ENCODE measurements around the gene OFD1. TPM values are rescaled to one million over a fixed set of nuclear protein-coding genes. Genes with fewer than 3 reads are reported as not detected.

OFD1 gene
- polyA plus RNA-seq, 2 donors = 19.5 to 47.6 TPM

DNA sequence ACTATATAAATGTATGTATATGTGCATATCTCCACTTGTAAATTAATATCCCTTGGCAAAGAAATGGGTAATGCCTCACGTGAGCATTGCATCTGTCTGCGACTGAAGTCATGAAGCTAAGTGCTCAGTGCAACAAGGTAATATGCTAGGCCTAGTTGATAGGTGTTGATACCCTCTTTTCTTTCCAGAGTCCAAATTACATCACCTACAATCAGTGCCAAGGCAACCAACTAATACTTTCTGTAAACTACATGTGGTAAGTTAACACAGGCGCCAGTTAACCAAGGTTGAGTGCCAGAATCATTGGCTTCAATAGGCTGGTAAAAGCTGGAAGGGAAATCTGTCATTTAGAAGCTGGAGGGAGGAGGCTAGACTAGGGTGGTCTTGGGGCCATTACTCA is 41.3 kb downstream of the OFD1 start:
- Histone ChIP-seq H3K9me3 (ENCODE audit: control insufficient read depth in 2 of 2, insufficient read depth in 1 of 2, low read depth in 1 of 2, low read length in 1 of 2) (no peaks in the 10 kb centered on the region), H3K36me3 (ENCODE audit: control insufficient read depth in 2 of 2, insufficient read depth in 2 of 2, low read length in 1 of 2) (no peaks in the 10 kb centered on the region), H3K27ac (ENCODE audit: low read depth in 2 of 2, low read length in 1 of 2) (no peak overlapping the region), H3K4me3 (ENCODE audit: low read depth in 1 of 2, low read length in 2 of 2) (no peak overlapping the region), H3K4me1 (ENCODE audit: control insufficient read depth in 2 of 2, insufficient read depth in 2 of 2, low read length in 1 of 2) (no peaks in the 10 kb centered on the region), H3K27me3 (ENCODE audit: control insufficient read depth in 1 of 2, insufficient read depth in 2 of 2, low read length in 2 of 2) (no peaks in the 10 kb centered on the region)
- WGBS, 2 donors = 92 to 94% methylated on average over 3 of the region's 3 CpGs

DNA sequence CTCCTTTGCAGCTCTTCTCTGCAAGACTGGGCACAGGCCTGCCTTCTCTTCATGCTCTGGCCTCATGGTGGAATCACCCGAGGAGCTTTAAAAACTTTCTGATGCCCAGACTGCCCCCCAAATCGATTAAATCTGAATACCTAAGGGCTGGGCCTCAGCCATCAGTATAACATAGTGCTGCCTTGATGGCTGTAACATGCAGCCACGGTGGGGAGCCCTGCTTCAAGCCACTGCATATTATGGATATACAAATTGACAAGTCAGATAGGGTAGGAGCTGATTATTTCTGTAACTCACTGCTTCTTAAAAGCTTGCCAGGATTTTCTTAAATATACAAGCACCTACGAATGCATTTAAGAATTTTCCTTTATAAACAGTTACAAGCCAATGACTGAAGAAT is 41.8 kb downstream of the OFD1 start:
- H3K27me3 ChIP-seq (ENCODE audit: control insufficient read depth in 1 of 2, insufficient read depth in 2 of 2, low read length in 2 of 2) = no peaks in the 10 kb centered on the region

DNA sequence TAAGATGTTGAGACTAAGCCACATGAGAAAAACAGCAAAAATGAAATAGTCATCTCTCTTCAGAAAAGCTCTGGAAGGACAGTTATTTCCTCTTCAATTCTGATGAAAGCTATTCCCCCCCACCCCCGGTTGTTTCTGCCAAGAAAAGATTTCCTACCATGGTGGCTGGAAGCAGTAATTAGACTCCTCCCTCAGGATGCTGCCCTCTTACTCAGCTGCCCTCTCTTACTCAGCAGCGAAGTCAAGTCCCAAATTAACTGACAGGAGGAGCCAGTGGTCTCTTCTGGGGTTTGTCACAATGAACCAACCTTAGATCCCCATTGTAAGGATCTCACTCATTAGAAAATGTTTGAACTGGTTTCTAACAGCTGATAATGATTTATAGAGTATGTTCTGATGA is 44.4 kb downstream of the OFD1 start:
- WGBS, 2 donors = 33 to 54% methylated on average over 2 of the region's 2 CpGs
- H3K27me3 ChIP-seq (ENCODE audit: control insufficient read depth in 1 of 2, insufficient read depth in 2 of 2, low read length in 2 of 2) = peaks cover 0 to 5% of the 10 kb centered on the region in 2 donors

More for the DNA sequence above, 41.8 kb downstream of the OFD1 start:
- no peak overlapping the region for H3K27ac ChIP-seq (ENCODE audit: low read depth in 2 of 2, low read length in 1 of 2)
- H3K36me3 ChIP-seq (ENCODE audit: control insufficient read depth in 2 of 2, insufficient read depth in 2 of 2, low read length in 1 of 2) = no peaks in the 10 kb centered on the region
- WGBS, 2 donors = 63 to 68% methylated on average over 4 of the region's 4 CpGs
- no peaks in the 10 kb centered on the region for H3K4me1 ChIP-seq (ENCODE audit: control insufficient read depth in 2 of 2, insufficient read depth in 2 of 2, low read length in 1 of 2)
- H3K9me3 ChIP-seq (ENCODE audit: control insufficient read depth in 2 of 2, insufficient read depth in 1 of 2, low read depth in 1 of 2, low read length in 1 of 2) = no peaks in the 10 kb centered on the region
- no peak overlapping the region for H3K4me3 ChIP-seq (ENCODE audit: low read depth in 1 of 2, low read length in 2 of 2)

GRCh38 chrX:13780868-13781427 is 46.4 kb downstream of the OFD1 start:
- H3K4me3 ChIP-seq (ENCODE audit: low read depth in 1 of 2, low read length in 2 of 2) = no peak overlapping the region
- peaks cover 0 to 5% of the 10 kb centered on the region in 2 donors for H3K27me3 ChIP-seq (ENCODE audit: control insufficient read depth in 1 of 2, insufficient read depth in 2 of 2, low read length in 2 of 2)
- WGBS, 2 donors = 72 to 78% methylated on average over 7 of the region's 7 CpGs
- no peaks in the 10 kb centered on the region for H3K9me3 ChIP-seq (ENCODE audit: control insufficient read depth in 2 of 2, insufficient read depth in 1 of 2, low read depth in 1 of 2, low read length in 1 of 2)
- no peak overlapping the region for H3K27ac ChIP-seq (ENCODE audit: low read depth in 2 of 2, low read length in 1 of 2)
- no peaks in the 10 kb centered on the region for H3K36me3 ChIP-seq (ENCODE audit: control insufficient read depth in 2 of 2, insufficient read depth in 2 of 2, low read length in 1 of 2)
- no peaks in the 10 kb centered on the region for H3K4me1 ChIP-seq (ENCODE audit: control insufficient read depth in 2 of 2, insufficient read depth in 2 of 2, low read length in 1 of 2)

More for the DNA sequence above, 44.4 kb downstream of the OFD1 start:
- no peaks in the 10 kb centered on the region for H3K4me1 ChIP-seq (ENCODE audit: control insufficient read depth in 2 of 2, insufficient read depth in 2 of 2, low read length in 1 of 2)
- H3K27ac ChIP-seq (ENCODE audit: low read depth in 2 of 2, low read length in 1 of 2) = no peak overlapping the region
- H3K4me3 ChIP-seq (ENCODE audit: low read depth in 1 of 2, low read length in 2 of 2) = no peak overlapping the region
- H3K36me3 ChIP-seq (ENCODE audit: control insufficient read depth in 2 of 2, insufficient read depth in 2 of 2, low read length in 1 of 2) = no peaks in the 10 kb centered on the region
- H3K9me3 ChIP-seq (ENCODE audit: control insufficient read depth in 2 of 2, insufficient read depth in 1 of 2, low read depth in 1 of 2, low read length in 1 of 2) = no peaks in the 10 kb centered on the region

DNA sequence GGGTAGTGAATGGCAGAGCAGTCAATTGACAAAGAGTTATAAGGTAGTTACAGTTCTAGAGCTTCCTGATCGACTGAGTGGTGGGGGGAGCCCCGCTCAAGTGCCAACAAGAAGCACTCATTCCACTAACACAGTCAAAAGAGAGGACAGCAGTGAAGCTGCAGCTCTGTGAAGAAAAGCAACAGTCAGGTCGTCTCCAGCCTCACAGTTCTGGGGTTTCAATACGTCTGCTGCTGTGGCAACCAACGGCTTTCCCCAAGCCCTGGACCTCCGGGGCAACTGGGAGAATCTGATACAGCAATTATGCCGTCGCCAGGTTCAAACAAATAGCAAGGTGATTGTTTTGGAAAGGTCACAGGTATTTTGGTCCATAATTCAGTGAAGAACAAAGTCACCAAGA is 51.5 kb downstream of the OFD1 start:
- WGBS, 2 donors = 67 to 72% methylated on average over 8 of the region's 8 CpGs
- no peaks in the 10 kb centered on the region for H3K36me3 ChIP-seq (ENCODE audit: control insufficient read depth in 2 of 2, insufficient read depth in 2 of 2, low read length in 1 of 2)
- no peaks in the 10 kb centered on the region for H3K4me1 ChIP-seq (ENCODE audit: control insufficient read depth in 2 of 2, insufficient read depth in 2 of 2, low read length in 1 of 2)
- H3K4me3 ChIP-seq (ENCODE audit: low read depth in 1 of 2, low read length in 2 of 2) = no peak overlapping the region
- H3K27me3 ChIP-seq (ENCODE audit: control insufficient read depth in 1 of 2, insufficient read depth in 2 of 2, low read length in 2 of 2) = peaks cover 0 to 5% of the 10 kb centered on the region in 2 donors
- H3K27ac ChIP-seq (ENCODE audit: low read depth in 2 of 2, low read length in 1 of 2) = no peak overlapping the region
- no peaks in the 10 kb centered on the region for H3K9me3 ChIP-seq (ENCODE audit: control insufficient read depth in 2 of 2, insufficient read depth in 1 of 2, low read depth in 1 of 2, low read length in 1 of 2)

DNA sequence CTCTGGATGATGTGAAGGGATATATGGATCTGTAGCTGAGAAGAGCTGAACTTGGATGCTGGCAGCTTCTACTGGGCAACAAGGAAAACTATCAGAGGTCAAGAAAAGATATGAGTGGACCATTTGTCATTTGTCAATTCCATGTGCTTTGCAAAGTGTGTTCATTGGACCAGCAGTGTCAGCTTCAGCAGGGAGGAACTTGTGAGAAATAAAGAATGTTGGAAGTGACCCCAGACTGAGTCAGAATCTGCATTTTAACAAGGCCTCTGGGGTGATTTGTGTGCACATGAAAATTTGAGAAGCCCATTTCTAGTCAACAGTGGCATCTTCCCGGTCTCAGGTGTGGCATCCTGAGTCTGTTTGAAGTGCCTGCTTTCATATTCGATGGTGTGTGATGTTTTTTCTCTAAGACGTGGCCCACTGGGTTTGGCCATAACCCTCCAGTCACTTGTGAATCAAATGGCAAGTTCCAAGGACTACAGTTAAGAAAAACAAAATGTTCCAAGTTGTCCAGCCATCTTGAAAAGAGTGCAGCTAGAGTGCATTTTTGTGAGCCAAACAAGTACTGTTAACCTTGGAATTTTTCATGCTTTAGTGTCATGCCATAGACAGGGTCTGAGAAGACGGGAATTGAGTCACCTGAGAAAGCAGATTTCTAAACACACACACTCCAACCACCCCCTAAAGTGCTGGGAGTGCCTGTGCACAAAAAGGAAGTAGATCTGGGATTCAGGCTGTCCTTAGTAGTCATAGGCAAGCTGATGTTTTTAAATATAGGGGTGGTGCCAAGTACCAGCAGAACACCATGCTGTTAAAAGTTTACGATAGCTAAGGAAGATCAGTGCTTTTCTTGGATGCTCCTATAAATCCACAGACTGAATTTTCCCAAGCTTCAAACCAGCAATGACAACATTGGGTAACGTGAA is 55.9 kb downstream of the OFD1 start:
- Histone ChIP-seq H3K4me3 (ENCODE audit: low read depth in 1 of 2, low read length in 2 of 2) (no peak overlapping the region), H3K9me3 (ENCODE audit: control insufficient read depth in 2 of 2, insufficient read depth in 1 of 2, low read depth in 1 of 2, low read length in 1 of 2) (no peaks in the 10 kb centered on the region), H3K27ac (ENCODE audit: low read depth in 2 of 2, low read length in 1 of 2) (no peak overlapping the region), H3K36me3 (ENCODE audit: control insufficient read depth in 2 of 2, insufficient read depth in 2 of 2, low read length in 1 of 2) (no peaks in the 10 kb centered on the region), H3K27me3 (ENCODE audit: control insufficient read depth in 1 of 2, insufficient read depth in 2 of 2, low read length in 2 of 2) (no peaks in the 10 kb centered on the region), H3K4me1 (ENCODE audit: control insufficient read depth in 2 of 2, insufficient read depth in 2 of 2, low read length in 1 of 2) (no peaks in the 10 kb centered on the region)
- WGBS, 2 donors = 72% methylated on average over 6 of the region's 6 CpGs

- no peaks in the 10 kb centered on the region for H3K9me3 ChIP-seq (ENCODE audit: control insufficient read depth in 2 of 2, insufficient read depth in 1 of 2, low read depth in 1 of 2, low read length in 1 of 2)
- no peak overlapping the region for H3K4me3 ChIP-seq (ENCODE audit: low read depth in 1 of 2, low read length in 2 of 2)
- H3K4me1 ChIP-seq (ENCODE audit: control insufficient read depth in 2 of 2, insufficient read depth in 2 of 2, low read length in 1 of 2) = no peaks in the 10 kb centered on the region
- no peaks in the 10 kb centered on the region for H3K27me3 ChIP-seq (ENCODE audit: control insufficient read depth in 1 of 2, insufficient read depth in 2 of 2, low read length in 2 of 2)
- H3K27ac ChIP-seq (ENCODE audit: low read depth in 2 of 2, low read length in 1 of 2) = no peak overlapping the region
- no peaks in the 10 kb centered on the region for H3K36me3 ChIP-seq (ENCODE audit: control insufficient read depth in 2 of 2, insufficient read depth in 2 of 2, low read length in 1 of 2)
- WGBS, 2 donors = 83 to 87% methylated on average over 2 of the region's 2 CpGs
These were observed 56.6 kb downstream of the OFD1 start for GRCh38 chrX:13791145-13791544.

DNA sequence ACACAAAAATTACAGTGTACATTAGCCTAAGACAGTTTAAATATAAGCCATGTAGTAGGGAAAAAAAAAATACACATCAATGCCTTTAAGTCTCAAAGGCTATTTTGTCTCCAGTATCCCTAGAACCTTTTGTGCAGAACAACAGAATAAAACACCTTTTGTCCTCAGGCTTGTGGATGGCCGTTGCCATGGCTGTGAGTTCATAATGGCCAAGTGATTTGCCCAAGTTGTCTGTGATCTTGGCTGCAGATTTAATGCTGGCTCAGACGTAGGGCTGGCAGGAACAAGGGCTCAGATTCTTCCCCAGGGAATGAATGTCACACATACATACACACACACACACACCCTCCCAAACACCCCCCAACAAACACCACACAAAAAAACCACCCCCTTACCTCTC is 57.0 kb downstream of the OFD1 start:
- Histone ChIP-seq H3K4me1 (ENCODE audit: control insufficient read depth in 2 of 2, insufficient read depth in 2 of 2, low read length in 1 of 2) (no peaks in the 10 kb centered on the region), H3K27me3 (ENCODE audit: control insufficient read depth in 1 of 2, insufficient read depth in 2 of 2, low read length in 2 of 2) (no peaks in the 10 kb centered on the region), H3K36me3 (ENCODE audit: control insufficient read depth in 2 of 2, insufficient read depth in 2 of 2, low read length in 1 of 2) (no peaks in the 10 kb centered on the region), H3K9me3 (ENCODE audit: control insufficient read depth in 2 of 2, insufficient read depth in 1 of 2, low read depth in 1 of 2, low read length in 1 of 2) (no peaks in the 10 kb centered on the region), H3K27ac (ENCODE audit: low read depth in 2 of 2, low read length in 1 of 2) (no peak overlapping the region), H3K4me3 (ENCODE audit: low read depth in 1 of 2, low read length in 2 of 2) (no peak overlapping the region)
- WGBS, 2 donors = 18 to 30% methylated on average over 2 of the region's 2 CpGs

DNA sequence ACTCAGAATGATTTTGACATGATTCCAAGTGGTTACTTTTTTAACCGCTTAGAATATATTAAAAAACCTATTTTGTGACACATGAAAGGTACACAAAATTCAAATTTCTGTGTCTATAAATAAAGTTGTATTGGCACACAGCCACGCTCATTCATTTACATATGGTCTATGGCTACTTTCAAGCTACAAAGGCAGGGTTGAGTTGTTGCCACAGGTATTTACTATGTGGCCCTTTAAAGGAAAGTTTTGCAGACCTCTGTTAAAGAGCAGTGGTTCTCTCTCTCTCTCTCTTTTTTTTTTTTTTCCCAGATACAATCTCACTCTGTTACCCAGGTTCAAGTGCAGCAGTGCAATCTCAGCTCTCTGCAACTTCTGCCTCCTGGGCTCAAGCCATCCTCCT is 59.3 kb downstream of the OFD1 start:
- no peaks in the 10 kb centered on the region for H3K9me3 ChIP-seq (ENCODE audit: control insufficient read depth in 2 of 2, insufficient read depth in 1 of 2, low read depth in 1 of 2, low read length in 1 of 2)
- H3K4me3 ChIP-seq (ENCODE audit: low read depth in 1 of 2, low read length in 2 of 2) = no peak overlapping the region
- H3K27me3 ChIP-seq (ENCODE audit: control insufficient read depth in 1 of 2, insufficient read depth in 2 of 2, low read length in 2 of 2) = peaks cover 0 to 2% of the 10 kb centered on the region in 2 donors
- no peaks in the 10 kb centered on the region for H3K4me1 ChIP-seq (ENCODE audit: control insufficient read depth in 2 of 2, insufficient read depth in 2 of 2, low read length in 1 of 2)
- H3K27ac ChIP-seq (ENCODE audit: low read depth in 2 of 2, low read length in 1 of 2) = no peak overlapping the region
- 70% methylated on average over 2 of the region's 2 CpGs for WGBS, 2 donors
- no peaks in the 10 kb centered on the region for H3K36me3 ChIP-seq (ENCODE audit: control insufficient read depth in 2 of 2, insufficient read depth in 2 of 2, low read length in 1 of 2)

GRCh38 chrX:13794417-13794816 is 59.9 kb downstream of the OFD1 start:
- Histone ChIP-seq H3K9me3 (ENCODE audit: control insufficient read depth in 2 of 2, insufficient read depth in 1 of 2, low read depth in 1 of 2, low read length in 1 of 2) (no peaks in the 10 kb centered on the region), H3K4me3 (ENCODE audit: low read depth in 1 of 2, low read length in 2 of 2) (no peak overlapping the region), H3K36me3 (ENCODE audit: control insufficient read depth in 2 of 2, insufficient read depth in 2 of 2, low read length in 1 of 2) (no peaks in the 10 kb centered on the region), H3K27me3 (ENCODE audit: control insufficient read depth in 1 of 2, insufficient read depth in 2 of 2, low read length in 2 of 2) (peaks cover 0 to 2% of the 10 kb centered on the region in 2 donors), H3K27ac (ENCODE audit: low read depth in 2 of 2, low read length in 1 of 2) (no peak overlapping the region), H3K4me1 (ENCODE audit: control insufficient read depth in 2 of 2, insufficient read depth in 2 of 2, low read length in 1 of 2) (no peaks in the 10 kb centered on the region)
- 86 to 87% methylated on average over 10 of the region's 10 CpGs for WGBS, 2 donors
